Stimulated activated naive CD8-positive, alpha-beta T cell treated with anti-CD3 and anti-CD28 coated beads, Interleukin-15, Interleukin-2, amounts not matched to agents 100 U/mL and 50 U/mL, for 24 hours (primary cell): ENCODE results near the gene AUTS2.
"Not testable (repeated sequence)": the region's sequence is repeated elsewhere in the genome, so short reads cannot be mapped to it uniquely, and the experiment has no call there.

Source experiments
- ATAC-seq: fragments of 150-1000 bp; cut with Tn5 transposase; one replicate; pipeline ENCODE4 v1.10.0; 2021
- DNase-seq: peaks from one replicate; pipeline ENCODE4 v3.0.0; 2021

Gene AUTS2

GRCh38 chr7:70259502-70259901, 661.2 kb downstream of the AUTS2 start:
- DNase-seq, result no peak

GRCh38 chr7:70263471-70264255, 665.4 kb downstream of the AUTS2 start:
- ATAC-seq, result no peak
- DNase-seq, result no peak

More at GRCh38 chr7:70259502-70259901, 661.2 kb downstream of the AUTS2 start:
- ATAC-seq, result no peak

- DNase-seq (no peak), ATAC-seq (no peak)
These were observed 667.9 kb downstream of the AUTS2 start for GRCh38 chr7:70266186-70266585.

GRCh38 chr7:70267381-70268120, 669.3 kb downstream of the AUTS2 start:
- DNase-seq, result no peak
- ATAC-seq, result no peak

- DNase-seq, result no peak
- no peak for ATAC-seq
These were observed 669.9 kb downstream of the AUTS2 start for GRCh38 chr7:70268179-70268578.

- ATAC-seq (no peak), DNase-seq (no peak)
These were observed 671.9 kb downstream of the AUTS2 start for GRCh38 chr7:70270149-70270548.

- ATAC-seq (no peak), DNase-seq (no peak)
These were observed 673.4 kb downstream of the AUTS2 start for GRCh38 chr7:70271617-70272081.

GRCh38 chr7:70275570-70275969, 677.3 kb downstream of the AUTS2 start:
- DNase-seq, ATAC-seq: not testable (repeated sequence)

- ATAC-seq (no peak), DNase-seq (no peak)
These were observed 686.9 kb downstream of the AUTS2 start for GRCh38 chr7:70285187-70285586.

GRCh38 chr7:70285854-70286253, 687.6 kb downstream of the AUTS2 start:
- ATAC-seq (no peak), DNase-seq (no peak)

GRCh38 chr7:70288781-70289456, 690.6 kb downstream of the AUTS2 start:
- ATAC-seq, result no peak
- DNase-seq, result no peak

GRCh38 chr7:70292716-70293115, 694.4 kb downstream of the AUTS2 start:
- ATAC-seq, result no peak
- no peak for DNase-seq

- ATAC-seq (no peak), DNase-seq (no peak)
These were observed 696.1 kb downstream of the AUTS2 start for GRCh38 chr7:70294211-70294911.

GRCh38 chr7:70298780-70299471, 700.7 kb downstream of the AUTS2 start:
- DNase-seq (no peak), ATAC-seq (no peak)

GRCh38 chr7:70299472-70299807, 701.2 kb downstream of the AUTS2 start:
- no peak for DNase-seq
- no peak for ATAC-seq

- DNase-seq (no peak), ATAC-seq (no peak)
These were observed 703.5 kb downstream of the AUTS2 start for GRCh38 chr7:70301673-70302185.

GRCh38 chr7:70303309-70303708, 705.0 kb downstream of the AUTS2 start:
- no peak for DNase-seq
- ATAC-seq, result no peak

- ATAC-seq (no peak), DNase-seq (no peak)
These were observed 705.5 kb downstream of the AUTS2 start for GRCh38 chr7:70303780-70304179.

- DNase-seq, result no peak
- ATAC-seq, result no peak
These were observed 707.9 kb downstream of the AUTS2 start for GRCh38 chr7:70306173-70306572.

- DNase-seq (no peak), ATAC-seq (no peak)
These were observed 709.4 kb downstream of the AUTS2 start for GRCh38 chr7:70307544-70308106.

GRCh38 chr7:70312336-70312735, 714.1 kb downstream of the AUTS2 start:
- DNase-seq (no peak), ATAC-seq (no peak)
